HUES48 (cell line): ENCODE data around the gene CCDC167.

Experiments
- H3K27ac ChIP-seq: one replicate; pipeline ENCODE4 v1.7.0; 2013; ENCODE audit warnings: low read depth, low read length, inconsistent platforms
- H3K27me3 ChIP-seq: 2 replicates; pipeline ENCODE4 v1.6.1; 2013; ENCODE audit warnings: mild to moderate bottlenecking, low read length; ENCODE audit not compliant: control insufficient read depth, insufficient read depth
- H3K36me3 ChIP-seq: 2 replicates; pipeline ENCODE4 v1.6.1; 2013; ENCODE audit warnings: low read length; ENCODE audit not compliant: control insufficient read depth, insufficient read depth
- H3K4me1 ChIP-seq: 2 replicates; pipeline ENCODE4 v1.6.1; 2013; ENCODE audit warnings: mild to moderate bottlenecking, low read length; ENCODE audit not compliant: control insufficient read depth, insufficient read depth
- H3K4me3 ChIP-seq: 2 replicates; pipeline ENCODE4 v1.5.1; 2013; ENCODE audit warnings: mild to moderate bottlenecking, low read depth, low read length
- H3K9ac ChIP-seq: 2 replicates; pipeline ENCODE4 v1.6.1; 2013; ENCODE audit warnings: mild to moderate bottlenecking, low read depth, low read length, moderate library complexity
- H3K9me3 ChIP-seq: 2 replicates; pipeline ENCODE4 v1.6.1; 2013; ENCODE audit warnings: low read length; ENCODE audit not compliant: control insufficient read depth, insufficient read depth

Gene CCDC167

GRCh38 chr6:37518116-37518515 lies 18.4 kb upstream of the CCDC167 start:
- Histone ChIP-seq H3K9ac (no peak overlapping the region), H3K27ac (no peak overlapping the region), H3K9me3 (no peaks in the 10 kb centered on the region), H3K27me3 (peaks cover 17% of the 10 kb centered on the region), H3K36me3 (no peaks in the 10 kb centered on the region), H3K4me1 (peaks cover 34% of the 10 kb centered on the region), H3K4me3 (no peak overlapping the region)

GRCh38 chr6:37517411-37517812 lies 17.7 kb upstream of the CCDC167 start:
- Histone ChIP-seq H3K36me3 (no peaks in the 10 kb centered on the region), H3K4me1 (peaks cover 41% of the 10 kb centered on the region), H3K27ac (no peak overlapping the region), H3K9ac (no peak overlapping the region), H3K4me3 (no peak overlapping the region), H3K9me3 (no peaks in the 10 kb centered on the region), H3K27me3 (peaks cover 24% of the 10 kb centered on the region)

- H3K36me3 ChIP-seq: no peaks in the 10 kb centered on the region
- peaks cover 45% of the 10 kb centered on the region for H3K4me1 ChIP-seq
- H3K9ac ChIP-seq: no peak overlapping the region
- H3K27me3 ChIP-seq: peaks cover 28% of the 10 kb centered on the region
- no peaks in the 10 kb centered on the region for H3K9me3 ChIP-seq
- no peak overlapping the region for H3K4me3 ChIP-seq
- no peak overlapping the region for H3K27ac ChIP-seq
These were observed 17.3 kb upstream of the CCDC167 start for GRCh38 chr6:37516920-37517405.

GRCh38 chr6:37516076-37516919 lies 16.6 kb upstream of the CCDC167 start:
- H3K9me3 ChIP-seq: no peaks in the 10 kb centered on the region
- H3K36me3 ChIP-seq: no peaks in the 10 kb centered on the region
- H3K27ac ChIP-seq: no peak overlapping the region
- peaks cover 35% of the 10 kb centered on the region for H3K27me3 ChIP-seq
- no peak overlapping the region for H3K9ac ChIP-seq
- H3K4me3 ChIP-seq: no peak overlapping the region
- peaks cover 49% of the 10 kb centered on the region for H3K4me1 ChIP-seq

GRCh38 chr6:37515712-37516075 lies 16.0 kb upstream of the CCDC167 start:
- no peaks in the 10 kb centered on the region for H3K36me3 ChIP-seq
- peaks cover 49% of the 10 kb centered on the region for H3K4me1 ChIP-seq
- peaks cover 41% of the 10 kb centered on the region for H3K27me3 ChIP-seq
- no peak overlapping the region for H3K4me3 ChIP-seq
- no peak overlapping the region for H3K27ac ChIP-seq
- H3K9ac ChIP-seq: no peak overlapping the region
- no peaks in the 10 kb centered on the region for H3K9me3 ChIP-seq

GRCh38 chr6:37514837-37515236 lies 15.1 kb upstream of the CCDC167 start:
- peaks cover 49% of the 10 kb centered on the region for H3K4me1 ChIP-seq
- H3K9ac ChIP-seq: no peak overlapping the region
- no peaks in the 10 kb centered on the region for H3K36me3 ChIP-seq
- no peak overlapping the region for H3K27ac ChIP-seq
- peaks cover 43% of the 10 kb centered on the region for H3K27me3 ChIP-seq
- H3K4me3 ChIP-seq: no peak overlapping the region
- no peaks in the 10 kb centered on the region for H3K9me3 ChIP-seq

GRCh38 chr6:37514321-37514771 lies 14.7 kb upstream of the CCDC167 start:
- Histone ChIP-seq H3K4me1 (peaks cover 49% of the 10 kb centered on the region), H3K9me3 (no peaks in the 10 kb centered on the region)

GRCh38 chr6:37513576-37513975 lies 13.9 kb upstream of the CCDC167 start:
- Histone ChIP-seq H3K27me3 (peaks cover 43% of the 10 kb centered on the region), H3K36me3 (no peaks in the 10 kb centered on the region), H3K4me3 (peak overlapping the region; percentile 43), H3K9me3 (no peaks in the 10 kb centered on the region), H3K27ac (no peak overlapping the region), H3K9ac (no peak overlapping the region), H3K4me1 (peaks cover 49% of the 10 kb centered on the region)

More at GRCh38 chr6:37514321-37514771, 14.7 kb upstream of the CCDC167 start:
- H3K27me3 ChIP-seq: peaks cover 43% of the 10 kb centered on the region
- no peak overlapping the region for H3K27ac ChIP-seq
- no peaks in the 10 kb centered on the region for H3K36me3 ChIP-seq
- no peak overlapping the region for H3K9ac ChIP-seq
- H3K4me3 ChIP-seq: no peak overlapping the region

GRCh38 chr6:37513155-37513554 lies 13.5 kb upstream of the CCDC167 start:
- H3K36me3 ChIP-seq: no peaks in the 10 kb centered on the region
- peaks cover 49% of the 10 kb centered on the region for H3K4me1 ChIP-seq
- peak overlapping the region; percentile 43 for H3K4me3 ChIP-seq
- peaks cover 43% of the 10 kb centered on the region for H3K27me3 ChIP-seq
- no peak overlapping the region for H3K9ac ChIP-seq
- H3K9me3 ChIP-seq: no peaks in the 10 kb centered on the region
- H3K27ac ChIP-seq: no peak overlapping the region

- Histone ChIP-seq H3K9ac (no peak overlapping the region), H3K27ac (peak overlapping the region; percentile 21), H3K9me3 (no peaks in the 10 kb centered on the region), H3K4me1 (peaks cover 52% of the 10 kb centered on the region), H3K4me3 (peak overlapping the region; percentile 43), H3K36me3 (no peaks in the 10 kb centered on the region), H3K27me3 (peaks cover 43% of the 10 kb centered on the region)
These were observed 12.8 kb upstream of the CCDC167 start for GRCh38 chr6:37512400-37513011.

GRCh38 chr6:37511910-37512399 lies 12.3 kb upstream of the CCDC167 start:
- Histone ChIP-seq H3K27ac (peak overlapping the region; percentile 21), H3K4me3 (peak overlapping the region; percentile 43), H3K9me3 (no peaks in the 10 kb centered on the region), H3K36me3 (no peaks in the 10 kb centered on the region), H3K4me1 (peaks cover 52% of the 10 kb centered on the region), H3K9ac (no peak overlapping the region), H3K27me3 (peaks cover 43% of the 10 kb centered on the region)
